GM12864 (cell line): ENCODE data around the gene MED15.

Experiments used
- DNase-seq: peaks from one replicate; pipeline ENCODE4 v3.0.0-alpha.2; 2011; ENCODE audit warnings: low read depth
- H3K4me3 ChIP-seq: 2 replicates; pipeline ENCODE4 v1.5.1; 2011; ENCODE audit warnings: mild to moderate bottlenecking, low read depth, low read length, control low read depth
- CTCF ChIP-seq: IDR thresholded peaks from 2 replicates; pipeline ENCODE4 v1.5.1; 2011; ENCODE audit warnings: low read depth, mild to moderate bottlenecking, moderate library complexity, low read length, control low read depth, inconsistent platforms; ENCODE audit errors: missing control alignments

MED15 gene

GRCh38 chr22:20576445-20576816 is 69.0 kb downstream of the MED15 start:
- no peak for DNase-seq
- TF ChIP-seq CTCF = no peak
- H3K4me3 ChIP-seq = no peak overlapping the region

GRCh38 chr22:20577045-20577444 is 69.6 kb downstream of the MED15 start:
- TF ChIP-seq CTCF = no peak
- DNase-seq = no peak

GRCh38 chr22:20577549-20577975 is 70.2 kb downstream of the MED15 start:
- DNase-seq = no peak
- H3K4me3 ChIP-seq = no peak overlapping the region
- no peak for TF ChIP-seq CTCF

More at GRCh38 chr22:20577045-20577444, 69.6 kb downstream of the MED15 start:
- H3K4me3 ChIP-seq = no peak overlapping the region

- H3K4me3 ChIP-seq = no peak overlapping the region
- no peak for TF ChIP-seq CTCF
- no peak for DNase-seq
Measured at GRCh38 chr22:20578192-20578591, 70.8 kb downstream of the MED15 start.

GRCh38 chr22:20578707-20579106 is 71.3 kb downstream of the MED15 start:
- DNase-seq = no peak

GRCh38 chr22:20579273-20580120 is 72.1 kb downstream of the MED15 start:
- no peak for TF ChIP-seq CTCF
- no peak for DNase-seq
- no peak overlapping the region for H3K4me3 ChIP-seq

More at GRCh38 chr22:20578707-20579106, 71.3 kb downstream of the MED15 start:
- H3K4me3 ChIP-seq = no peak overlapping the region
- no peak for TF ChIP-seq CTCF

GRCh38 chr22:20580179-20580578 is 72.8 kb downstream of the MED15 start:
- no peak for TF ChIP-seq CTCF

More at GRCh38 chr22:20580179-20580578, 72.8 kb downstream of the MED15 start:
- H3K4me3 ChIP-seq = no peak overlapping the region
- DNase-seq = no peak
